ENCODE data around the gene TTC9C. TPM values are rescaled to one million over a fixed set of nuclear protein-coding genes. Genes with fewer than 3 reads are reported as not detected.

Gene TTC9C
- total and polyA plus RNA-seq, 2 of the 13 experiments (the other 11 are each of a cell fraction or from before 2014, with no cell fraction given): 28.0 to 36.4 TPM

DNA sequence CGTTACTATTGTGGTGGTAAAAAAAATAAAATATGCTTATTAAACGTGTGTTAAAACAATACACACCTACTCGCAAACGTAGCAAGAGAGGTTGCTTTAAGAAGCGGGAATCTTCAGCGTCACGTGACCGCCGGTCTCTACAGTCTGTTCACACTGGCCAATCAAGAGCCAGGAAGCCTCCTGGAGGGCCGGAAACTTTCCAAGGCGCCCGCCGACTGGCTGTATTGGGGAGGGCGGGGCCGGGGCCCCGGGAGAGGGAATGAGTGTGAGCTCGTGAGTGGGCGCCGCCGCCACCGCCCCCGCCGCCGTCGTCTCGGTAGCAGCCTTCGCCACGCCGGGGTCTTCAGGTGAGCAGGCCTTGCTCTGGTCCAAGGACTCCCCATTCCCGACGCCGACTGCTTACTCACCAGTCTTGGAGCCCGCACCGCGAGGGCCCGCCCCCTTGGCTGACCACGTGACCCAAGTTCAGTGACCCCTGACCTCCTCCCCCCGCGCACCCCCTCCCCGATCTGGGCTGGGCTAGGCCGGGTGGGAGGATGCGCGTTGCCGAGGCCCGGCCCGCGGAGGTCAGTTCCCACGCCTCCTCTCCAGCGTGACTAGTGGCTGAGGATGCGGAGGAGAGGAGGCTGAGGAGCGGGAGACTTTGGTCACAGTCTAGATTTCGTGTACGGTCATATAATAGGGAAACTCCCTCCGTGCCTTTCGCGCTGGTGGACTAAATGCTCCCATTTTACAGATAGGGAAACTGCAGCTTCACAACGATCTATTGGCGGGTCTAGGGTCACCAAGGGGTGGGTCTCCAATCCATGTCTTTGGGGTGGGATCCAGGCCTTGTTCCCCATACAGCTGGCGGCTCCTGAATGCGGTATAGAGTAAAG lies 43.1 kb downstream of the TTC9C start, which contains the start of gene TAF6L (continued):
- no peak for TF ChIP-seq PRDM4 (CRISPR knock-in tag; IDR thresholded peaks at IDR 0.05; ENCODE audit: borderline replicate concordance)
- TF ChIP-seq HNF4A (CRISPR knock-in tag; IDR thresholded peaks at IDR 0.05): peak; percentile 38
- no peak for TF ChIP-seq FOXK2 (IDR thresholded peaks at IDR 0.05)
- TF ChIP-seq ZNF724P (CRISPR knock-in tag; IDR thresholded peaks at IDR 0.05; ENCODE audit: borderline replicate concordance): no peak
- TF ChIP-seq MTF1 (CRISPR knock-in tag; IDR thresholded peaks at IDR 0.05): no peak
- peak; percentile 78 for TF ChIP-seq MXD3 (CRISPR knock-in tag; IDR thresholded peaks at IDR 0.05)
- peak; percentile 5; the same call in 1 of the 2 replicates for TF ChIP-seq HNF4G (IDR thresholded peaks at IDR 0.05; ENCODE audit: borderline replicate concordance, low read depth, low read length)
- TF ChIP-seq HNF4G (CRISPR knock-in tag; IDR thresholded peaks at IDR 0.05; ENCODE audit: borderline replicate concordance, low read depth): peak; percentile 59
- TF ChIP-seq ZNF784 (CRISPR knock-in tag; IDR thresholded peaks at IDR 0.05; ENCODE audit: borderline replicate concordance): no peak; the same call in 1 of the 2 replicates
- no peak for TF ChIP-seq ZNF333 (CRISPR knock-in tag; IDR thresholded peaks at IDR 0.05; ENCODE audit: borderline replicate concordance)
- TF ChIP-seq TEF (CRISPR knock-in tag; IDR thresholded peaks at IDR 0.05): no peak
- peak; percentile 47 for TF ChIP-seq HNRNPLL (IDR thresholded peaks at IDR 0.05; ENCODE audit: low read depth, low read length, poor library complexity, severe bottlenecking)
- TF ChIP-seq KAT2B (IDR thresholded peaks at IDR 0.05; ENCODE audit: borderline replicate concordance, low read depth, low read length): no peak
- TF ChIP-seq THAP11 (CRISPR knock-in tag; IDR thresholded peaks at IDR 0.05): peak; percentile 67
- TF ChIP-seq, protein P1, sequence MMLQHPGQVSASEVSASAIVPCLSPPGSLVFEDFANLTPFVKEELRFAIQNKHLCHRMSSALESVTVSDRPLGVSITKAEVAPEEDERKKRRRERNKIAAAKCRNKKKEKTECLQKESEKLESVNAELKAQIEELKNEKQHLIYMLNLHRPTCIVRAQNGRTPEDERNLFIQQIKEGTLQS (CRISPR knock-in tag; IDR thresholded peaks at IDR 0.05): 0 out of 2 replicates have a peak, but pooled peaks have one; percentile 60
- TF ChIP-seq ZBTB46 (CRISPR knock-in tag; IDR thresholded peaks at IDR 0.05; ENCODE audit: borderline replicate concordance): no peak
- TF ChIP-seq CC2D1A (CRISPR knock-in tag; IDR thresholded peaks at IDR 0.05): no peak
- TF ChIP-seq ZNF383 (CRISPR knock-in tag; IDR thresholded peaks at IDR 0.05; ENCODE audit: borderline replicate concordance): peak; percentile 55; the same call in 1 of the 2 replicates
- no peak for TF ChIP-seq RFX1 (IDR thresholded peaks at IDR 0.05)
- TF ChIP-seq SNAPC5 (CRISPR knock-in tag; IDR thresholded peaks at IDR 0.05; ENCODE audit: borderline replicate concordance): no peak
